Measurements from ENCODE around the gene KCNQ2. TPM values are rescaled to one million over a fixed set of nuclear protein-coding genes. Genes with fewer than 3 reads are reported as not detected.

The KCNQ2 gene
- total and polyA plus RNA-seq, 10 of the 15 experiments (the other 5 are each of a cell fraction or from before 2014, with no cell fraction given), result 0.06 to 0.49 (median 0.26) TPM; not detected in 7

GRCh38 chr20:63449025-63449424, 23.4 kb downstream of the KCNQ2 start:
- Histone ChIP-seq H3K9ac (ENCODE audit: control insufficient read depth, insufficient read depth, low read length) (no peak overlapping the region), H3K4me3 (no peak overlapping the region), H3K27me3 (replicated peaks in 1 of 2; ENCODE audit: control insufficient read depth in 2 of 2, insufficient read depth in 2 of 2, low read length in 1 of 2) (peaks cover 0 to 1% of the 10 kb centered on the region in 2 experiments; a peak in 1 of 4 replicates), H3K79me2 (ENCODE audit: control insufficient read depth, insufficient read depth, low read length) (no peaks in the 10 kb centered on the region), H2AFZ (ENCODE audit: control insufficient read depth, low read depth, low read length) (no peak overlapping the region), H3K36me3 (ENCODE audit: control insufficient read depth in 2 of 2, insufficient read depth in 2 of 2, low read length in 1 of 2) (no peaks in the 10 kb centered on the region), H3K9me3 (replicated peaks; ENCODE audit: control insufficient read depth, insufficient read depth, low read length) (no peaks in the 10 kb centered on the region), H3K4me2 (ENCODE audit: control insufficient read depth, insufficient read depth) (no peak overlapping the region), H3K27ac (ENCODE audit: control insufficient read depth, insufficient read depth) (no peak overlapping the region), H4K20me1 (ENCODE audit: control insufficient read depth, insufficient read depth) (no peaks in the 10 kb centered on the region), H3K4me1 (ENCODE audit: control insufficient read depth, insufficient read depth, low read length) (no peaks in the 10 kb centered on the region)
- ChIA-PET CTCF (no interaction called here), SMC1A (ENCODE audit: uncharacterized antibody, unreplicated experiment) (no interaction called here), POLR2A (no interaction called here), RAD21 (ENCODE audit: unreplicated experiment) (interaction anchor here (0.5 kb wide), 1 partner anchor 125 kb away, joined by 3 read pairs; the partner anchor contains the start of gene HELZ2)
- no peak for ATAC-seq
- in situ Hi-C loops (cut with MboI) (no loop called here), intact Hi-C loops (cut with micrococcal nuclease; ENCODE audit: unreplicated experiment) (no loop called here)
- DNase-seq (ENCODE audit: low read depth, low spot score), result no peak
- TF ChIP-seq TARDBP (IDR thresholded peaks at IDR 0.05; ENCODE audit: borderline replicate concordance) (no peak), MLLT1 (IDR thresholded peaks at IDR 0.05) (no peak), HCFC1 (IDR thresholded peaks at IDR 0.05; ENCODE audit: low read length) (no peak), POLR2AphosphoS2 (IDR thresholded peaks at IDR 0.05; ENCODE audit: low read depth, low read length) (no peak), SMC3 (IDR thresholded peaks at IDR 0.05; ENCODE audit: borderline replicate concordance, low read length) (no peak), SPI1 (IDR thresholded peaks at IDR 0.05; ENCODE audit: borderline replicate concordance, insufficient read depth, low read depth, low read length) (no peak), IRF5 (IDR thresholded peaks at IDR 0.05; ENCODE audit: borderline replicate concordance) (no peak), SP1 (IDR thresholded peaks at IDR 0.05; ENCODE audit: low read depth, low read length) (no peak), RB1 (IDR thresholded peaks at IDR 0.05; ENCODE audit: borderline replicate concordance) (no peak), POLR2A (IDR thresholded peaks at IDR 0.05; ENCODE audit: low read depth, low read length) (no peak), BRCA1 (IDR thresholded peaks at IDR 0.05; ENCODE audit: low read depth, low read length) (no peak), ZNF24 (IDR thresholded peaks at IDR 0.05) (no peak), NRF1 (conservative IDR thresholded peaks at IDR 0.05; ENCODE audit: low read depth, low read length) (no peak), TCF12 (IDR thresholded peaks at IDR 0.05; ENCODE audit: low read depth, low read length) (no peak)
- FAIRE-seq, result no peak
- WGBS (ENCODE audit: insufficient coverage, insufficient replicate concordance, low lambda C conversion rate, missing lambda C conversion rate), result 45% methylated on average over 5 of the region's 5 CpGs
- BruUV-seq (replicated peaks), result no TSS peak
